Fibroblast of lung (primary cell): Measurements from ENCODE around the gene ATP6V0E1. TPM values are rescaled to one million over a fixed set of nuclear protein-coding genes. Genes with fewer than 3 reads are reported as not detected.

Experiments used
- DNase-seq, 2 donors: peaks; one replicate each; pipeline versions ENCODE4 v3.0.0 to v3.0.0-alpha.2; 2010; ENCODE audit warnings: low read depth in 2 of 2
- H2AFZ ChIP-seq: 2 replicates; pipeline ENCODE4 v1.5.1; 2012; ENCODE audit warnings: low read length, control low read depth, inconsistent platforms
- H3K27ac ChIP-seq: 2 replicates; pipeline ENCODE4 v1.5.1; 2011; ENCODE audit warnings: low read length, control low read depth; ENCODE audit not compliant: insufficient read depth
- H3K27me3 ChIP-seq: 2 replicates; pipeline ENCODE4 v1.5.1; 2011; ENCODE audit warnings: mild to moderate bottlenecking, low read length; ENCODE audit not compliant: control insufficient read depth, insufficient read depth
- H3K36me3 ChIP-seq: 2 replicates; pipeline ENCODE4 v1.5.1; 2011; ENCODE audit warnings: low read length; ENCODE audit not compliant: control insufficient read depth, insufficient read depth
- H3K4me1 ChIP-seq: 2 replicates; pipeline ENCODE4 v1.5.1; 2011; ENCODE audit warnings: low read length; ENCODE audit not compliant: control insufficient read depth, insufficient read depth; ENCODE audit errors: extremely low read depth
- H3K4me2 ChIP-seq: 2 replicates; pipeline ENCODE4 v1.5.1; 2011; ENCODE audit warnings: low read length, control low read depth; ENCODE audit not compliant: insufficient read depth; ENCODE audit errors: extremely low read depth
- H3K4me3 ChIP-seq, 4 experiments: fragments of 200-600 bp in 1 of 4; sonication (generic) in 1 of 4; replicated peaks in 1 of 4; 2 replicates each; pipeline ENCODE4 v1.5.1; 2011 to 2016; ENCODE audit warnings: low read length in 4 of 4, low read depth in 3 of 4, mild to moderate bottlenecking in 3 of 4, control low read depth in 2 of 4, inconsistent platforms in 1 of 4, mixed read lengths in 1 of 4; ENCODE audit not compliant: insufficient read depth in 1 of 4; ENCODE audit errors: control extremely low read depth in 1 of 4
- H3K79me2 ChIP-seq: 2 replicates; pipeline ENCODE4 v1.5.1; 2012; ENCODE audit warnings: mild to moderate bottlenecking, low read length, inconsistent platforms; ENCODE audit not compliant: control insufficient read depth, insufficient read depth
- H3K9ac ChIP-seq: 2 replicates; pipeline ENCODE4 v1.5.1; 2011; ENCODE audit warnings: mild to moderate bottlenecking, low read length, control low read depth; ENCODE audit not compliant: insufficient read depth
- H3K9me3 ChIP-seq: 2 replicates; pipeline ENCODE4 v1.5.1; 2012; ENCODE audit warnings: low read depth, low read length; ENCODE audit not compliant: control insufficient read depth, insufficient read depth
- H4K20me1 ChIP-seq: 2 replicates; pipeline ENCODE4 v1.5.1; 2011; ENCODE audit warnings: low read length; ENCODE audit not compliant: control insufficient read depth, insufficient read depth; ENCODE audit errors: extremely low read depth
- EZH2 ChIP-seq: IDR thresholded peaks from 2 replicates; pipeline ENCODE4 v1.5.1; 2012; ENCODE audit warnings: low read length, control low read depth, mild to moderate bottlenecking; ENCODE audit errors: missing control alignments
- polyA plus RNA-seq, 2 donors: library from polyadenylated mRNA; depleted of rRNA in 1 of 2; stranded (reverse) in 1 of 2; unstranded in 1 of 2; fragments of >200 nt; gene quantifications; 2 replicates each; pipeline ENCODE4 v1.2.1, GENCODE V29; 2011 to 2012; ENCODE audit warnings: missing spikeins in 1 of 2
- total RNA-seq: library from RNA; depleted of rRNA; stranded (reverse); fragments of >200 nt; gene quantifications from 2 replicates; pipeline ENCODE4 v1.2.1, GENCODE V29; 2014
- TF ChIP-seq, protein P1 (sequence below), 2 donors: IDR thresholded peaks in 1 of 2; conservative IDR thresholded peaks in 1 of 2; 1 replicate in 1 of 2; 2 replicates in 1 of 2; pipeline ENCODE4 v1.5.1; 2011 to 2012; ENCODE audit warnings: low read length in 2 of 2, control low read depth in 1 of 2, inconsistent platforms in 1 of 2, low read depth in 1 of 2, mild to moderate bottlenecking in 1 of 2

The ATP6V0E1 gene
- total and polyA plus RNA-seq, 2 donors (not counting 1 experiment from before 2014, with no cell fraction given) = 377 to 635 TPM

DNA sequence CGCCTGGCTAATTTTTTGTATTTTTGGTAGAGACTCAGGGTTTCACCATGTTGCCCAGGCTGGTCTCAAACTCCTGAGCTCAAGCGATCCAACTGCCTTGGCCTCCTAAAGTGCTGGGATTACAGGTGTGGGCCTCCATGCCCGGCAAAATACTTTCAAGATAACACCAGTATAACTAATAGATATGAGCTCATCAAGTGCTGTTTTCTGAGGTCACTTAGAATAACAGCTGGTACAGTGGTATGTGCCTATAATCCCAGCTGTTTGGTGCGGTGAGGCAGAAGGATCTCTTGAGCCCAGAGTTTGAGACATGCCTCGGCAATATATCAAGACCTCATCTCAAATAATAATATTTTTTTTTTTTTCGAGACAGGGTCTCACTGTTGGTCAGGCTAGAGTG, 42.1 kb downstream of the ATP6V0E1 start:
- Histone ChIP-seq H3K4me1 (peaks cover 3% of the 10 kb centered on the region), H3K27me3 (no peaks in the 10 kb centered on the region), H2AFZ (no peak overlapping the region), H3K4me3 (no peak overlapping the region), H3K79me2 (peaks cover 38% of the 10 kb centered on the region), H3K9me3 (no peaks in the 10 kb centered on the region), H4K20me1 (no peaks in the 10 kb centered on the region), H3K36me3 (no peaks in the 10 kb centered on the region), H3K9ac (no peak overlapping the region), H3K4me2 (no peak overlapping the region), H3K27ac (no peak overlapping the region)
- no peak for TF ChIP-seq EZH2
- TF ChIP-seq, protein P1, sequence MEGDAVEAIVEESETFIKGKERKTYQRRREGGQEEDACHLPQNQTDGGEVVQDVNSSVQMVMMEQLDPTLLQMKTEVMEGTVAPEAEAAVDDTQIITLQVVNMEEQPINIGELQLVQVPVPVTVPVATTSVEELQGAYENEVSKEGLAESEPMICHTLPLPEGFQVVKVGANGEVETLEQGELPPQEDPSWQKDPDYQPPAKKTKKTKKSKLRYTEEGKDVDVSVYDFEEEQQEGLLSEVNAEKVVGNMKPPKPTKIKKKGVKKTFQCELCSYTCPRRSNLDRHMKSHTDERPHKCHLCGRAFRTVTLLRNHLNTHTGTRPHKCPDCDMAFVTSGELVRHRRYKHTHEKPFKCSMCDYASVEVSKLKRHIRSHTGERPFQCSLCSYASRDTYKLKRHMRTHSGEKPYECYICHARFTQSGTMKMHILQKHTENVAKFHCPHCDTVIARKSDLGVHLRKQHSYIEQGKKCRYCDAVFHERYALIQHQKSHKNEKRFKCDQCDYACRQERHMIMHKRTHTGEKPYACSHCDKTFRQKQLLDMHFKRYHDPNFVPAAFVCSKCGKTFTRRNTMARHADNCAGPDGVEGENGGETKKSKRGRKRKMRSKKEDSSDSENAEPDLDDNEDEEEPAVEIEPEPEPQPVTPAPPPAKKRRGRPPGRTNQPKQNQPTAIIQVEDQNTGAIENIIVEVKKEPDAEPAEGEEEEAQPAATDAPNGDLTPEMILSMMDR (conservative IDR thresholded peaks at IDR 0.05 in 1 of 2, IDR thresholded peaks at IDR 0.05 in 1 of 2; ENCODE audit: low read depth in 1 of 2, low read length in 2 of 2) = no peak
- DNase-seq = peak in 1 of 2 donors; percentile 52

DNA sequence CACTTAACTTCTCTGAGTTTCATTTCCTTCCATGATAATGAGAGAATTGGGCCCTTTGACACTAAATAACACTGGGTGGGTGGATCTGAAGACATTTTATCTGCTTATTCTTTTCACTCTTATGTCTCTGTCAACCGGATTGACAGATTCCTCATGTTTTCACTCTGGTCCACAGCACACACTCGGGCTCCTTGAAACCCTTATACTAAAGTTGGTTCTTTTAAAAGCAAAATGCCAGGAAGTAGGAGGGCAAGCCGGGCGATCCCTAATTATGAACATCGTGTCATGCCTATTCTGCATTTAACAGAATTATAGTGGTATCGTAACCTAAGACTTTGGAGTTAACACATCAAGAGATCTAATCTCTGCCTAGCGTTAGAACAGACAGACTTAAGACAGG, 44.3 kb downstream of the ATP6V0E1 start:
- DNase-seq = no peak
- Histone ChIP-seq H3K9ac (no peak overlapping the region), H3K27ac (no peak overlapping the region), H3K79me2 (peaks cover 40% of the 10 kb centered on the region), H4K20me1 (no peaks in the 10 kb centered on the region), H3K9me3 (no peaks in the 10 kb centered on the region), H3K4me1 (peaks cover 2% of the 10 kb centered on the region), H2AFZ (no peak overlapping the region), H3K27me3 (no peaks in the 10 kb centered on the region), H3K4me3 (no peak overlapping the region), H3K4me2 (no peak overlapping the region), H3K36me3 (no peaks in the 10 kb centered on the region)
- no peak for TF ChIP-seq EZH2
- TF ChIP-seq, protein P1 (conservative IDR thresholded peaks at IDR 0.05 in 1 of 2, IDR thresholded peaks at IDR 0.05 in 1 of 2; ENCODE audit: low read depth in 1 of 2, low read length in 2 of 2) = no peak

DNA sequence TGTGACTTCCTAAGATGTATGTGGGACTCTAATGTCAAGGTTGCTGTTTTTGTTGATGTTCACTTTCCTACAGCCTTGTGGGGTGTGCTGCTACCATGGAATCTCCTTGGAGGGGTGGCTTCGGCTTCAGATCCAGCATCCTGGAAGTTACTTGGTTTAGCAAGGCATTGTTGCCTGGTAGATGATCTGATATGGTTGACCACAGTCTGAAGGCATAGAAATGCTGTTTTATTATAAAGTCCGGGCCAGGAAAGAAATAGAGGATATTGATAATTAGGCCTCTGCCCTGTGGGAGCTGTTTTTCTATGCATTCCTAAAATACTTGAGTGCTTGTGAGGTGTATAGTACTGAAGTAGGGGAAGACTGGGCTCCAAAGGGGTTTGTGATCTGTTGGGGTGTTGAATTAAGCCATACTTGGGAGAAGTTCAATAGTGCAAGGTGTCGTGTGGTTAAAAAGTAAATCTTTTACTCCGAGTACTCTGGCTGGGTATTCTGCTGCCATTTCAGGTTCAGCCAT, 45.3 kb downstream of the ATP6V0E1 start:
- Histone ChIP-seq H3K9ac (no peak overlapping the region), H3K27ac (no peak overlapping the region), H3K4me2 (no peak overlapping the region), H4K20me1 (no peaks in the 10 kb centered on the region), H3K79me2 (peaks cover 43% of the 10 kb centered on the region), H3K36me3 (no peaks in the 10 kb centered on the region), H3K4me3 (no peak overlapping the region), H3K4me1 (peaks cover 2% of the 10 kb centered on the region), H2AFZ (no peak overlapping the region), H3K27me3 (no peaks in the 10 kb centered on the region), H3K9me3 (no peaks in the 10 kb centered on the region)
- TF ChIP-seq EZH2 = no peak
- TF ChIP-seq, protein P1 (conservative IDR thresholded peaks at IDR 0.05 in 1 of 2, IDR thresholded peaks at IDR 0.05 in 1 of 2; ENCODE audit: low read depth in 1 of 2, low read length in 2 of 2) = no peak
- DNase-seq = peak in 1 of 2 donors; percentile 52
